GM12878 (cell line): ENCODE measurements around the gene ANP32E. TPM values are rescaled to one million over a fixed set of nuclear protein-coding genes. Genes with fewer than 3 reads are reported as not detected.

Experiments
- BCL11A ChIP-seq: IDR thresholded peaks from 2 replicates; pipeline ENCODE4 v1.6.1; 2011; ENCODE audit warnings: low read depth, low read length
- CHD4 ChIP-seq: fragments of 200-600 bp; sonication (generic); IDR thresholded peaks from 2 replicates; pipeline ENCODE4 v1.6.1; 2016; ENCODE audit warnings: mild to moderate bottlenecking
- DPF2 ChIP-seq: fragments of 450-650 bp; IDR thresholded peaks from 2 replicates; pipeline ENCODE4 v1.6.1; 2017; ENCODE audit warnings: mild to moderate bottlenecking
- FOXM1 ChIP-seq: IDR thresholded peaks from 2 replicates; pipeline ENCODE4 v1.6.1; 2012; ENCODE audit warnings: low read depth, mild to moderate bottlenecking, inconsistent platforms, low read length, moderate library complexity
- GATAD2B ChIP-seq: fragments of 450-650 bp; conservative IDR thresholded peaks from 2 replicates; pipeline ENCODE4 v1.6.1; 2017; ENCODE audit warnings: low read depth, mild to moderate bottlenecking, moderate library complexity
- KLF5 ChIP-seq: fragments of 450-650 bp; IDR thresholded peaks from 2 replicates; pipeline ENCODE4 v1.6.1; 2014; ENCODE audit warnings: mild to moderate bottlenecking; ENCODE audit not compliant: partially characterized antibody
- NFIC ChIP-seq: IDR thresholded peaks from 2 replicates; pipeline ENCODE4 v1.6.1; 2012; ENCODE audit warnings: low read depth, mild to moderate bottlenecking, inconsistent platforms, low read length, moderate library complexity
- NFYA ChIP-seq: IDR thresholded peaks from 2 replicates; pipeline ENCODE4 v1.6.1; 2011; ENCODE audit warnings: low read depth, mild to moderate bottlenecking, low read length, improper control_type of control experiment, borderline replicate concordance
- RB1 ChIP-seq: fragments of 450-650 bp; formaldehyde crosslinking; IDR thresholded peaks from 2 replicates; pipeline ENCODE4 v1.6.1; 2017; ENCODE audit warnings: mild to moderate bottlenecking, borderline replicate concordance
- SMAD5 ChIP-seq: IDR thresholded peaks from 2 replicates; pipeline ENCODE4 v1.6.1; 2016; ENCODE audit warnings: antibody characterized with exemption, low read depth
- TBL1XR1 ChIP-seq: IDR thresholded peaks from 2 replicates; pipeline ENCODE4 v1.6.1; 2012; ENCODE audit warnings: low read depth, low read length, improper control_type of control experiment
- TCF3 ChIP-seq: IDR thresholded peaks from 2 replicates; pipeline ENCODE4 v1.6.1; 2012; ENCODE audit warnings: low read depth, mild to moderate bottlenecking, low read length, borderline replicate concordance; ENCODE audit not compliant: insufficient read depth
- YBX1 ChIP-seq: fragments of 450-650 bp; IDR thresholded peaks from 2 replicates; pipeline ENCODE4 v1.6.1; 2016; ENCODE audit warnings: antibody characterized with exemption
- ZNF274 ChIP-seq: IDR thresholded peaks from one replicate; pipeline ENCODE4 v1.8.0; 2011; ENCODE audit not compliant: insufficient read length, insufficient read depth
- ZNF384 ChIP-seq: IDR thresholded peaks from 2 replicates; pipeline ENCODE4 v1.6.1; 2012; ENCODE audit warnings: low read depth, mild to moderate bottlenecking, low read length, improper control_type of control experiment, borderline replicate concordance
- polyA plus RNA-seq, 11 experiments: library from polyadenylated mRNA; depleted of rRNA in 4 of 11; unstranded in 6 of 11; stranded (reverse) in 5 of 11; fragments of >200 nt; fragmentation: Nextera tagmentation in 4 of 11; fragmentation: Illumina TruSeq in 1 of 11; extraction: Ambion mirVana in 4 of 11; extraction: Trizol in 1 of 11; gene quantifications; 1 replicate in 1 of 11; 2 replicates in 10 of 11; pipeline versions ENCODE4 v1.2.1 to v1.2.3, GENCODE V29; 2011 to 2016; ENCODE audit warnings: inconsistent platforms in 2 of 11, missing spikeins in 2 of 11, low read depth in 1 of 11
- total RNA-seq, 4 experiments: library from RNA; depleted of rRNA in 3 of 4; stranded (reverse); fragments of >200 nt in 3 of 4; fragmentation: Illumina TruSeq in 1 of 4; extraction: Trizol in 1 of 4; gene quantifications; 2 replicates each; pipeline versions ENCODE4 v1.2.1 to v1.2.3, GENCODE V29; 2013 to 2021
- TF ChIP-seq, protein P1 (sequence below): IDR thresholded peaks from 2 replicates; pipeline ENCODE4 v1.6.1; 2012; ENCODE audit warnings: low read depth, low read length, improper control_type of control experiment
- TF ChIP-seq, protein P2 (sequence below): fragments of 450-650 bp; IDR thresholded peaks from 2 replicates; pipeline ENCODE4 v1.6.1; 2016; ENCODE audit warnings: mild to moderate bottlenecking, moderate library complexity, borderline replicate concordance
- TF ChIP-seq, protein P3 (sequence below): fragments of 450-650 bp; IDR thresholded peaks from 2 replicates; pipeline ENCODE4 v1.6.1; 2017; ENCODE audit warnings: mild to moderate bottlenecking
- TF ChIP-seq, protein P4 (sequence below): IDR thresholded peaks from 2 replicates; pipeline ENCODE4 v1.6.1; 2012; ENCODE audit warnings: low read depth, low read length, improper control_type of control experiment
- TF ChIP-seq, protein P5 (sequence below): fragments of 450-650 bp; conservative IDR thresholded peaks from 2 replicates; pipeline ENCODE4 v1.6.1; 2017; ENCODE audit warnings: mild to moderate bottlenecking, moderate library complexity

The ANP32E gene
- total and polyA plus RNA-seq, 10 of the 15 experiments (the other 5 are each of a cell fraction or from before 2014, with no cell fraction given) = 59.2 to 250 (median 121) TPM

DNA sequence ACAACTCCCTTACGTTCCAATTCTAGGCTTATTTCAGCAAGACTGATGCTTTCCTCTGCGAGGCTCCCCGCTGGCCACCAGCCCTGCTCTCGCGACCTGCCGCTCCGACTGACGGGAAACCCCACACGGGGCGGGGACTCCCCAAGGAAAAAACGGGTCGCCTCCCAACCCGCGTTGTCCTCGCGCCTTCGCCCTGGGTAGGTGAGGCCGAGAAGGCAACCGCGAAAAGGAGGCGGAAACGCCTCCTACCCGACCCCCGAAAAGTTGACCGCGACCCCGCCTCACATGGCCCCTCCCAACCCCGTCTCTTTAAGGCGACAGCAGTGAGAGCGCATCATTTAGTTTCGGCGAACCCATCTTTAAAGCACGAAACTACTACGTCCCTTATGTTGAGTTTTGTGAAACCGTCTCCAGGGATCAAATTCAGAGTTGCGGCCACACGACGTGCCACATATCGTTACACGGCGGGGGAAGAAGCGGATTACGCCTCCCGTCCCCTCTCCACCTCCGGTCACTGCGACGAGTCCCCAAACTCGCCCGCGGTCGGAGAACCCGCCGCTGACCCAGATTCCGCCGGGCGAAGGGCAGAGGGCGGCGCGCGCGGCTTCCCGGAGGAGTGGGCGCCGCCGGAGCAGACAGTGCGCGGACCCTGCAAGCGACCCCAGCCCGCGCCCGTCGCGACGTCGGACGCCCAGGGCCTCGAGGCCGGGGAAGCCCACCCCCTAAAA, 1.2 kb downstream of the ANP32E start (continued):
- TF ChIP-seq, protein P1, sequence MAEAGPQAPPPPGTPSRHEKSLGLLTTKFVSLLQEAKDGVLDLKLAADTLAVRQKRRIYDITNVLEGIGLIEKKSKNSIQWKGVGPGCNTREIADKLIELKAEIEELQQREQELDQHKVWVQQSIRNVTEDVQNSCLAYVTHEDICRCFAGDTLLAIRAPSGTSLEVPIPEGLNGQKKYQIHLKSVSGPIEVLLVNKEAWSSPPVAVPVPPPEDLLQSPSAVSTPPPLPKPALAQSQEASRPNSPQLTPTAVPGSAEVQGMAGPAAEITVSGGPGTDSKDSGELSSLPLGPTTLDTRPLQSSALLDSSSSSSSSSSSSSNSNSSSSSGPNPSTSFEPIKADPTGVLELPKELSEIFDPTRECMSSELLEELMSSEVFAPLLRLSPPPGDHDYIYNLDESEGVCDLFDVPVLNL = no peak
- TF ChIP-seq NFYA = no peak
- TF ChIP-seq DPF2 = peak; percentile 79
- peak; percentile 96 for TF ChIP-seq SMAD5
- TF ChIP-seq KLF5 = no peak
- TF ChIP-seq CHD4 = no peak
- TF ChIP-seq ZNF274 = no peak
- TF ChIP-seq NFIC = peak; percentile 61; the same call in 1 of the 2 replicates
- TF ChIP-seq RB1 = no peak
- TF ChIP-seq, protein P2, sequence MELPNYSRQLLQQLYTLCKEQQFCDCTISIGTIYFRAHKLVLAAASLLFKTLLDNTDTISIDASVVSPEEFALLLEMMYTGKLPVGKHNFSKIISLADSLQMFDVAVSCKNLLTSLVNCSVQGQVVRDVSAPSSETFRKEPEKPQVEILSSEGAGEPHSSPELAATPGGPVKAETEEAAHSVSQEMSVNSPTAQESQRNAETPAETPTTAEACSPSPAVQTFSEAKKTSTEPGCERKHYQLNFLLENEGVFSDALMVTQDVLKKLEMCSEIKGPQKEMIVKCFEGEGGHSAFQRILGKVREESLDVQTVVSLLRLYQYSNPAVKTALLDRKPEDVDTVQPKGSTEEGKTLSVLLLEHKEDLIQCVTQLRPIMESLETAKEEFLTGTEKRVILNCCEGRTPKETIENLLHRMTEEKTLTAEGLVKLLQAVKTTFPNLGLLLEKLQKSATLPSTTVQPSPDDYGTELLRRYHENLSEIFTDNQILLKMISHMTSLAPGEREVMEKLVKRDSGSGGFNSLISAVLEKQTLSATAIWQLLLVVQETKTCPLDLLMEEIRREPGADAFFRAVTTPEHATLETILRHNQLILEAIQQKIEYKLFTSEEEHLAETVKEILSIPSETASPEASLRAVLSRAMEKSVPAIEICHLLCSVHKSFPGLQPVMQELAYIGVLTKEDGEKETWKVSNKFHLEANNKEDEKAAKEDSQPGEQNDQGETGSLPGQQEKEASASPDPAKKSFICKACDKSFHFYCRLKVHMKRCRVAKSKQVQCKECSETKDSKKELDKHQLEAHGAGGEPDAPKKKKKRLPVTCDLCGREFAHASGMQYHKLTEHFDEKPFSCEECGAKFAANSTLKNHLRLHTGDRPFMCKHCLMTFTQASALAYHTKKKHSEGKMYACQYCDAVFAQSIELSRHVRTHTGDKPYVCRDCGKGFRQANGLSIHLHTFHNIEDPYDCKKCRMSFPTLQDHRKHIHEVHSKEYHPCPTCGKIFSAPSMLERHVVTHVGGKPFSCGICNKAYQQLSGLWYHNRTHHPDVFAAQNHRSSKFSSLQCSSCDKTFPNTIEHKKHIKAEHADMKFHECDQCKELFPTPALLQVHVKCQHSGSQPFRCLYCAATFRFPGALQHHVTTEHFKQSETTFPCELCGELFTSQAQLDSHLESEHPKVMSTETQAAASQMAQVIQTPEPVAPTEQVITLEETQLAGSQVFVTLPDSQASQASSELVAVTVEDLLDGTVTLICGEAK = no peak
- TF ChIP-seq FOXM1 = peak; percentile 22; the same call in 1 of the 2 replicates
- no peak for TF ChIP-seq YBX1
- no peak for TF ChIP-seq TCF3
- TF ChIP-seq BCL11A = peak; percentile 10; the same call in 1 of the 2 replicates
- TF ChIP-seq, protein P3, sequence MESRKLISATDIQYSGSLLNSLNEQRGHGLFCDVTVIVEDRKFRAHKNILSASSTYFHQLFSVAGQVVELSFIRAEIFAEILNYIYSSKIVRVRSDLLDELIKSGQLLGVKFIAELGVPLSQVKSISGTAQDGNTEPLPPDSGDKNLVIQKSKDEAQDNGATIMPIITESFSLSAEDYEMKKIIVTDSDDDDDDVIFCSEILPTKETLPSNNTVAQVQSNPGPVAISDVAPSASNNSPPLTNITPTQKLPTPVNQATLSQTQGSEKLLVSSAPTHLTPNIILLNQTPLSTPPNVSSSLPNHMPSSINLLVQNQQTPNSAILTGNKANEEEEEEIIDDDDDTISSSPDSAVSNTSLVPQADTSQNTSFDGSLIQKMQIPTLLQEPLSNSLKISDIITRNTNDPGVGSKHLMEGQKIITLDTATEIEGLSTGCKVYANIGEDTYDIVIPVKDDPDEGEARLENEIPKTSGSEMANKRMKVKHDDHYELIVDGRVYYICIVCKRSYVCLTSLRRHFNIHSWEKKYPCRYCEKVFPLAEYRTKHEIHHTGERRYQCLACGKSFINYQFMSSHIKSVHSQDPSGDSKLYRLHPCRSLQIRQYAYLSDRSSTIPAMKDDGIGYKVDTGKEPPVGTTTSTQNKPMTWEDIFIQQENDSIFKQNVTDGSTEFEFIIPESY = no peak
- peak; percentile 38; the same call in 1 of the 2 replicates for TF ChIP-seq TBL1XR1
- TF ChIP-seq ZNF384 = no peak; the same call in 1 of the 2 replicates
- TF ChIP-seq, protein P4, sequence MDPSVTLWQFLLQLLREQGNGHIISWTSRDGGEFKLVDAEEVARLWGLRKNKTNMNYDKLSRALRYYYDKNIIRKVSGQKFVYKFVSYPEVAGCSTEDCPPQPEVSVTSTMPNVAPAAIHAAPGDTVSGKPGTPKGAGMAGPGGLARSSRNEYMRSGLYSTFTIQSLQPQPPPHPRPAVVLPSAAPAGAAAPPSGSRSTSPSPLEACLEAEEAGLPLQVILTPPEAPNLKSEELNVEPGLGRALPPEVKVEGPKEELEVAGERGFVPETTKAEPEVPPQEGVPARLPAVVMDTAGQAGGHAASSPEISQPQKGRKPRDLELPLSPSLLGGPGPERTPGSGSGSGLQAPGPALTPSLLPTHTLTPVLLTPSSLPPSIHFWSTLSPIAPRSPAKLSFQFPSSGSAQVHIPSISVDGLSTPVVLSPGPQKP = no peak
- TF ChIP-seq, protein P5, sequence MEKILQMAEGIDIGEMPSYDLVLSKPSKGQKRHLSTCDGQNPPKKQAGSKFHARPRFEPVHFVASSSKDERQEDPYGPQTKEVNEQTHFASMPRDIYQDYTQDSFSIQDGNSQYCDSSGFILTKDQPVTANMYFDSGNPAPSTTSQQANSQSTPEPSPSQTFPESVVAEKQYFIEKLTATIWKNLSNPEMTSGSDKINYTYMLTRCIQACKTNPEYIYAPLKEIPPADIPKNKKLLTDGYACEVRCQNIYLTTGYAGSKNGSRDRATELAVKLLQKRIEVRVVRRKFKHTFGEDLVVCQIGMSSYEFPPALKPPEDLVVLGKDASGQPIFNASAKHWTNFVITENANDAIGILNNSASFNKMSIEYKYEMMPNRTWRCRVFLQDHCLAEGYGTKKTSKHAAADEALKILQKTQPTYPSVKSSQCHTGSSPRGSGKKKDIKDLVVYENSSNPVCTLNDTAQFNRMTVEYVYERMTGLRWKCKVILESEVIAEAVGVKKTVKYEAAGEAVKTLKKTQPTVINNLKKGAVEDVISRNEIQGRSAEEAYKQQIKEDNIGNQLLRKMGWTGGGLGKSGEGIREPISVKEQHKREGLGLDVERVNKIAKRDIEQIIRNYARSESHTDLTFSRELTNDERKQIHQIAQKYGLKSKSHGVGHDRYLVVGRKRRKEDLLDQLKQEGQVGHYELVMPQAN = 0 out of 2 replicates have a peak, but pooled peaks have one; percentile 57
- TF ChIP-seq GATAD2B = peak; percentile 76
